NCI-H187 treated with DMSO at 0.1 percent for 48 hours (cell line): ENCODE measurements around the gene SLC6A7.
"Not testable (repeated sequence)": the region's sequence is repeated elsewhere in the genome, so short reads cannot be mapped to it uniquely, and the experiment has no call there.

ENCODE experiments used
- DNase-seq: peaks from one replicate; lab custom pipeline; 2025; lab: John Stamatoyannopoulos, UW

The SLC6A7 gene

GRCh38 chr5:150243590-150243989 is 53.7 kb downstream of the SLC6A7 start:
- DNase-seq = no peak

- DNase-seq = no peak
Measured at GRCh38 chr5:150244209-150244608, 54.3 kb downstream of the SLC6A7 start.

GRCh38 chr5:150245111-150245789 is 55.4 kb downstream of the SLC6A7 start:
- no peak for DNase-seq

- DNase-seq = no peak
Measured at GRCh38 chr5:150245808-150246207, 55.9 kb downstream of the SLC6A7 start.

GRCh38 chr5:150246429-150246828 is 56.6 kb downstream of the SLC6A7 start:
- DNase-seq = no peak

GRCh38 chr5:150246835-150247234 is 57.0 kb downstream of the SLC6A7 start:
- DNase-seq = no peak

- DNase-seq = no peak
Measured at GRCh38 chr5:150247726-150248125, 57.9 kb downstream of the SLC6A7 start.

- DNase-seq = not testable (repeated sequence)
Measured at GRCh38 chr5:150248493-150248892, 58.6 kb downstream of the SLC6A7 start.

GRCh38 chr5:150248946-150249345 is 59.1 kb downstream of the SLC6A7 start:
- DNase-seq = no peak

GRCh38 chr5:150249744-150250143 is 59.9 kb downstream of the SLC6A7 start:
- DNase-seq = no peak

- DNase-seq = no peak
Measured at GRCh38 chr5:150251504-150251903, 61.6 kb downstream of the SLC6A7 start.

- no peak for DNase-seq
Measured at GRCh38 chr5:150252489-150252888, 62.6 kb downstream of the SLC6A7 start.

GRCh38 chr5:150253416-150254208 is 63.8 kb downstream of the SLC6A7 start:
- DNase-seq = no peak

- no peak for DNase-seq
Measured at GRCh38 chr5:150254363-150254762, 64.5 kb downstream of the SLC6A7 start.

- no peak for DNase-seq
Measured at GRCh38 chr5:150254774-150255173, 64.9 kb downstream of the SLC6A7 start.

- DNase-seq = no peak
Measured at GRCh38 chr5:150255659-150256409, 66.0 kb downstream of the SLC6A7 start.

- no peak for DNase-seq
Measured at GRCh38 chr5:150256410-150257064, 66.7 kb downstream of the SLC6A7 start.

- no peak for DNase-seq
Measured at GRCh38 chr5:150257424-150257823, 67.6 kb downstream of the SLC6A7 start.

GRCh38 chr5:150258130-150258529 is 68.3 kb downstream of the SLC6A7 start:
- DNase-seq = no peak
